Right atrium auricular region (tissue), 2 donors: Measurements from ENCODE around the gene BHLHE23. TPM values are rescaled to one million over a fixed set of nuclear protein-coding genes. Genes with fewer than 3 reads are reported as not detected.

Experiments
- DNase-seq: peaks from one replicate; pipeline ENCODE4 v3.0.0-alpha.2; 2019; ENCODE audit warnings: low spot score
- H3K27ac ChIP-seq, 2 donors: fragments of 200-600 bp; sonication (generic); 1 replicate in 1 of 2; 2 replicates in 1 of 2; pipeline ENCODE4 v1.5.1; 2016 to 2019
- H3K27me3 ChIP-seq, 2 donors: fragments of 200-600 bp; sonication (generic); one replicate each; pipeline versions ENCODE4 v1.5.1 to v1.6.0; 2017 to 2019
- H3K36me3 ChIP-seq: fragments of 200-600 bp; sonication (generic); one replicate; pipeline ENCODE4 v1.5.1; 2016
- H3K4me1 ChIP-seq, 2 donors: fragments of 200-600 bp; sonication (generic); one replicate each; pipeline versions ENCODE4 v1.5.1 to v1.6.0; 2017 to 2019
- H3K4me3 ChIP-seq, 2 donors: fragments of 200-600 bp; sonication (generic); 1 replicate in 1 of 2; 2 replicates in 1 of 2; pipeline ENCODE4 v1.5.1; 2017 to 2019; ENCODE audit warnings: mild to moderate bottlenecking in 1 of 2, moderate library complexity in 1 of 2
- H3K9me3 ChIP-seq, 2 donors: fragments of 200-600 bp; sonication (generic); one replicate each; pipeline ENCODE4 v1.5.1; 2019
- CTCF ChIP-seq, 2 donors: fragments of 200-600 bp; sonication (generic); IDR thresholded peaks; one replicate each; pipeline ENCODE4 v1.5.1; 2019; ENCODE audit warnings: antibody characterized with exemption in 2 of 2
- total RNA-seq, 2 donors: library from RNA; depleted of rRNA; stranded (reverse); fragments of >200 nt; gene quantifications; one replicate each; pipeline ENCODE4 v1.1.0, GENCODE V29; 2016

The BHLHE23 gene
- total RNA-seq, 2 donors from 2014 or later: not detected

GRCh38 chr20:63021356-63022321, 14.9 kb upstream of the BHLHE23 start:
- Histone ChIP-seq H3K27me3 (no peaks in the 10 kb centered on the region), H3K36me3 (no peaks in the 10 kb centered on the region), H3K4me3 (no peak overlapping the region), H3K9me3 (peaks cover 0 to 16% of the 10 kb centered on the region in 2 donors), H3K27ac (no peak overlapping the region), H3K4me1 (no peaks in the 10 kb centered on the region)
- no peak for TF ChIP-seq CTCF (IDR thresholded peaks at IDR 0.05)
- no peak for DNase-seq

DNA sequence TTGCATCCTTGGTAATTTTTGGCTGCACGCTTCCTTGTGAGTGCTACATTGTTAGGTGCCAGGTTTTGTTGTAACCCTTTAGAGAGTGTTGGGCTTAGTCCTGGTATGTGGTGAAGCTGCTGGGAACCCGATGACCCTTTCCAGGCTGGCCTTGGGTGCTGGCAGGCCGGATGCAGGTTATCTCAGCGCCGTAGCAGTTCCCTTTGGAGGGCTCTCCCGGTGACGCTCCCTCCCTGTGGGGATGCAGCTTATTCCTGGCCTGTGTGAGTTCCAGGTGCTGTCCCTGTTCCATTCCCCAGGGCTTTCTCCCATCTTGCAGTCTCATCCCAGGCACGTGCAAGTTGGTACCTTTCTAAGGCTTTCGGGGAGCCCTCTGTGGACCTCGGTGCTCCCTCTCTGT, 13.9 kb upstream of the BHLHE23 start:
- peaks cover 0 to 1% of the 10 kb centered on the region in 2 donors for H3K27me3 ChIP-seq
- H3K4me3 ChIP-seq: no peak overlapping the region
- H3K4me1 ChIP-seq: no peaks in the 10 kb centered on the region
- no peak for TF ChIP-seq CTCF (IDR thresholded peaks at IDR 0.05)
- no peak overlapping the region for H3K27ac ChIP-seq
- peaks cover 0 to 16% of the 10 kb centered on the region in 2 donors for H3K9me3 ChIP-seq
- H3K36me3 ChIP-seq: no peaks in the 10 kb centered on the region
- DNase-seq: no peak

- Histone ChIP-seq H3K27me3 (peaks cover 0 to 7% of the 10 kb centered on the region in 2 donors), H3K4me1 (no peaks in the 10 kb centered on the region), H3K36me3 (no peaks in the 10 kb centered on the region), H3K9me3 (peaks cover under 1 to 32% of the 10 kb centered on the region in 2 donors), H3K27ac (no peak overlapping the region), H3K4me3 (no peak overlapping the region)
- no peak for TF ChIP-seq CTCF (IDR thresholded peaks at IDR 0.05)
- no peak for DNase-seq
These were observed 11.2 kb upstream of the BHLHE23 start for GRCh38 chr20:63017826-63018411.

DNA sequence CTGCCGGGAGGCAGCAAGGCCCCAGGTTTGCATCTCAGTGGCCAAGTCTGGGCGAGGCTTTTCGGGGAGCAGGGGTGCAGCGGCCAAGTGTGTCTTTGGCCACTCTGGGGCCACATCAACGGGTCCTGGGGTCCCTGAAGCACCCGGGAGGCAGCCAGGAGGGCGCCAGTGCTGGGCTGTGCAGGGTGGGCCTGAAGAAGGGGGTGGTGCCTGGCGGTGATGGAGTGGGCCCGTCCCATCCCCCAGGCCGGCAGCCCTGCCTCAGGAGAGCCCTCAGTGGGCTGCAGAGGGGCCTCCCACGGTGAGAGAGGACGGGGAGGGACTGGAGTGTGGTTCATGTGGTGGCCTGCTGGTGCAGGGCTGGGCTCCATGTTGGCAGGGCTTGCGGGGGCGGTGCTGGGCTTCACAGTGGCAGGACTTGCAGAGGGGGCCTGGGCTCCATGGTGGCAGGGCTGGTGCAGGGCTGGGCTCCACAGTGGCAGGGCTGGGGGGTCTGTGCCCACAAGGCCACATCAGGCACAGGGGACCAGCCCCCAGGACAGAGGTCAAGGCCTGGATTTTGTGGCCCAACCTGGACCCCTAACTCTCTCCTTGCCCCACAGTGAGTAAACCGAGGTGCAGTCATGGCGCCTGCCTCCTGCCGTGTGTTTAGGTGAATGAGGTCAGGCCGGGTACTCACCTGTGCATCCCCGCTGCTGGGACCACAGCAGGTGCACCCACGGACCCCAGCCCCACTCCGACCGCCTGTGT, 10.5 kb upstream of the BHLHE23 start:
- H3K36me3 ChIP-seq: no peaks in the 10 kb centered on the region
- H3K4me3 ChIP-seq: no peak overlapping the region
- no peak for TF ChIP-seq CTCF (IDR thresholded peaks at IDR 0.05)
- H3K27me3 ChIP-seq: peaks cover 0 to 7% of the 10 kb centered on the region in 2 donors
- no peak for DNase-seq
- no peak overlapping the region for H3K27ac ChIP-seq
- H3K9me3 ChIP-seq: peaks cover 3 to 38% of the 10 kb centered on the region in 2 donors
- H3K4me1 ChIP-seq: no peaks in the 10 kb centered on the region

DNA sequence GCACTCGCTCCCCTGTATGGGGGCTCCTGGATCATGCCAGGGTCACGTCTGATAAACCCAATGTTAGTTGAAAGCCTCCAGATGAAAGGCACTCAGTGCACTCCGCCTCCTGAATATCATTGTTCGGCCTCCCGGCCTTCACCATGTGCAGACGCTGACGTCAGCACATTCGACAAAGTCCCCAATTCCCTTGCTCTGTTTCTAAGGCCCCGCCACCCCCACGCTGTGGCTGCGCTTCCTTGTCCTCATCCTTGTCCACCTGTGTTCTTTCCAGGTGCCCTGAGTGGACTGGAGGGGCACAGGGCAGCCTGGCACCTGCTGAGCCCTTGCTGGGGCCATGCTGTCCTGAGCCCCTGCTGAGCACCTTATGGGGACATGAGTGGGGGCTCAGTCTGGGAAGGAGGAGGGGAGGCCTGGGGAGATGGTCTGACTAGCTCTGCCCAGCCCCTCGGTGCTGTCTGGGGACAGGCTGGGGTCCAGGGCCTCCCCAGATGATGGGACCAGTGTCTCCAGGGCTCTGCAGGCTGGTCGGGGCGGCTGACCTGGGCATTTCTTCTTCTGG, 9.8 kb upstream of the BHLHE23 start:
- H3K4me1 ChIP-seq: no peaks in the 10 kb centered on the region
- H3K9me3 ChIP-seq: peaks cover 3 to 38% of the 10 kb centered on the region in 2 donors
- no peak overlapping the region for H3K27ac ChIP-seq
- peaks cover 0 to 7% of the 10 kb centered on the region in 2 donors for H3K27me3 ChIP-seq
- DNase-seq: no peak
- H3K4me3 ChIP-seq: no peak overlapping the region
- H3K36me3 ChIP-seq: no peaks in the 10 kb centered on the region
- no peak for TF ChIP-seq CTCF (IDR thresholded peaks at IDR 0.05)
